GM12892 (cell line): ENCODE data around the gene SOX1.

Experiments used
- DNase-seq: peaks from one replicate; pipeline ENCODE4 v3.0.0; 2011; ENCODE audit not compliant: insufficient read length
- FAIRE-seq: peaks from 2 replicates; lab custom pipeline; 2011; peaks lifted over from hg19 to GRCh38; lab: Jason Lieb, UNC
- POLR2A ChIP-seq: IDR thresholded peaks from 2 replicates; pipeline ENCODE4 v1.6.1; 2011; ENCODE audit warnings: low read depth, low read length, control low read depth
- POLR2AphosphoS5 ChIP-seq: IDR thresholded peaks from 2 replicates; pipeline ENCODE4 v1.6.1; 2011; ENCODE audit warnings: low read depth, low read length, control low read depth
- TAF1 ChIP-seq: IDR thresholded peaks from 2 replicates; pipeline ENCODE4 v1.6.1; 2011; ENCODE audit warnings: low read depth, mild to moderate bottlenecking, control low read depth, low read length, borderline replicate concordance

Gene SOX1

DNA sequence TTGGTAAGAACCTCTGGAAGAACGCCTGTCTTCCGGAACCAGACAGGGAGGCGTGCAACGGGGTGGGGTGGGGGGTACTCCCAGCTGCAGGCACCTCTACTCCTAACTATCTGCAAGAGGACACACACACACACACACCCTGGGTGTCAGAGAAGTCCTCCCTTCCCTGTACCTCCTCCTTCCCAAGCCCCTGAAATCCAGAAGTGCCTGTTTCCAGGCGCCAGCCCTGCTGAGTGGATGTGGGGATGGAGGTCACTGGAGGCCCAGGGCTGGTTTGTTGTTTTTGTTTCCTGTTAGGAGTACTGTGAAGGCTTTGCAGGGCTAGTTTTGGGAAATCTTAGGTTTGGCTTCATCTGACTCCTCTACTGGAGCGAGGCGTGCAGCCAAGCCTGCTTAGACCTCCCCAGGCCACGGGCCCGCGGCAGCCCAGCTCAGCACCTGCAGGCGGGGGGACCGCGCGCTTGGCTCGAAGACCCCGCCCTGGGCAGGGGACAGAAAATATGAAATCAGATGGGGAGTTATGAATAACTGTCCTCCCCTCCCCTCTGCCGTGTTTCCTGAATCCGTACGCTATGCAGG lies 36.4 kb downstream of the SOX1 start:
- DNase-seq (no peak), FAIRE-seq (no peak)
- TF ChIP-seq POLR2AphosphoS5 (no peak), TAF1 (no peak), POLR2A (no peak)

DNA sequence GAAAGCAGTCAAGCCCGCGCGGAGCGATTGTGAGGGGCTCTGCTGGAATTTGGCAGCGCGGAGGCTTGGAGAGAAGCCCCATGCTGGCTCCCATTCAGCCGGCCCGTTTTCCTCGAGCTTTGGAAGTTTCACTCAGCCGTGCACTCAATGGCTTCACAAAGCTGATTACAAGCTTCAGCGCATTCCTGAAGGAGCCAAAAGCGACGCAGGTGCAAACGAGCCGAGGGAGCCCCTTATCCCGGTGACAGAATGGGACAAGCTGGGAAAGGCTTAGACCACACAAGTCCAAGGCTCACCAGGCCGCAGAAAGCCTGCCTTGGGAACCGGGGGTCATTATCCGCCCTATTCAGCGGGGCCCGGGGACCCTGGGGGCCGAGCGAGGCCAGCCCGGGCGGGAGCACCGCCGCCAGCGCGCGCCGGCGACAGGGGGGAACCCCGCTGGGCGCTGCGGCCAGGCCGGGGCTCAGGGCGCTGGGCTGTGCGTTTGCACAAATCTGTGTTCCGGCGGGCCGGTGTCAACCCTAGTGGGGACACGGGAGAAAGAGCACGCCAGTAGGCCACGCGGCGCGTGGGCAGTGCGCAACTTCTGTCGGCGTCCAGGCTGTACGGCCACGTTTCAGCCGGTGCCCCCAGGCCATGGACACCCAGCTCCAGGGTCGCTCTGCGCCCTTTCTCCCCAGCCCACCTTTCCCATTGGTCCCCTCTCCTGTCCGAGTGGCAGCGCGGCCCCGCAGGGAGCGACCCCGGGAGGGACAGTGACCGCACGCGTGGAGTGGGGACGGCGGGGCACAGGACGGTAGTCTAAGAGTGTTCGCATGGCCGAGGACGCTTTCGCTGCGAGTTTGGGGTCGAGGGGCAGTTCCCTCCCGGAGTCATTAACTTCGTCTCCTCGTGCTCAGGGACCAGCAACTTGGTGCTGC lies 37.3 kb downstream of the SOX1 start:
- DNase-seq (no peak), FAIRE-seq (no peak)

DNA sequence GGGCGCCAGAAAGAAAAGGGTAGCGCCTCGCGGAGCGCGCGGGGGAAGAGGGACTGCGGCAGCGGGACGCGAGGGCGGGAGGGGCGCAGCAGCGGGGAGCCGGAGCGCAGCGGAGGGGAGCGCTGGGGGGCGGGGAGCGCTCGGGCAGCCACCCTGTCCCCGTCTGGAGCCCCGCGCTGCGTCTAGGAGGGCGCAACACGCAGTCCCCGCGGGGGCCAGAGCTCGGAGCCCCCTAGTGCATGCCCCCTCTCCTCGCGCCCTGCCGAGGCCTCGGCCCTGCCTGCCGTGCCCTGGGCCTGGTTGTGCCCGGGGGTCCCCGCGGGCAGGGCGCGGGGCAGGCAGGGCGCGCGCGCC lies 37.9 kb downstream of the SOX1 start:
- TF ChIP-seq POLR2AphosphoS5 (no peak), POLR2A (no peak), TAF1 (no peak)
- no peak for FAIRE-seq
- no peak for DNase-seq

More for the DNA sequence above, 37.3 kb downstream of the SOX1 start:
- no peak for TF ChIP-seq TAF1
- TF ChIP-seq POLR2A: no peak

DNA sequence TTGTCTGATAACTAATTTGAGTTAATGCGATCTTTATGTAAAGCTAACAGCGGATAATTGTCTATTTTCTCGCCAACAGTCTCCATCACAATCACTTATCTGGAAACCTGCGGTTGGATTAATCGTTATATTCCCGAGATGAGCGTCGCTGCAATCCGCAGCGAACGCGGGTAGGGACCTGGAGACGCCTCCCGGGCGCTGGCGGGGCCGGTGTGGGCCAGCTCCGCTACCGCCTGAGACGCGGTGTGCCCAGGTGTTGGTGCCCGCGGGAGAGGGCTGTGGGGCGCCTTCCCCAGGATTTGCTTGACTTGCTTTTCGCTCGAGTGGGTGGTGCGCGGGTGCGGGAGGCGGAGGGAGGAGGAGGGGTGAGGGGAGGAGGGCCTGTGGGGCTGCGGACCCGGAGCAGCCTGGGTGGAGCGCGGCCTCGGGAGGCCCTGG lies 38.3 kb downstream of the SOX1 start:
- TF ChIP-seq TAF1 (no peak), POLR2AphosphoS5 (no peak), POLR2A (no peak)
- FAIRE-seq: no peak
- DNase-seq: no peak

DNA sequence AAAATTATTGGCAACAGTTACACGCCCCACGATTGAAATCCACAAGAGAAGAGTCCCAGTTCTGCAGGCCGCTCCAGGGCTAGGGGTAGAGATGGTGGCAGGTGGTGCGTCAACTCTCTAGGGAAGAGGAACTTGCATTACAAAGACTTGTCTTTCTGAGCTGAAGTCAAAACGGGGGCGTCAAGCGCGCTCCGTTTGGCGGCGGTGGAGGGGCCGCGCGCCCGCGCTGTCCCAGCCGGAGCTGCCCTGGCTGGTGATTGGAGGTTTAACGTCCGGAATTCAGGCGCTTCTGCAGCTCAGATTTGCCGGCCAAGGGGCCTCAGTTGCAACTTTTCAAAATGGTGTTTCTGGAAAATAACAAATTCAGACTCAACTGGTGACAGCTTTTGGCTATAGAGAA lies 38.9 kb downstream of the SOX1 start:
- no peak for DNase-seq
- TF ChIP-seq TAF1 (no peak), POLR2A (no peak), POLR2AphosphoS5 (no peak)
- FAIRE-seq: no peak

DNA sequence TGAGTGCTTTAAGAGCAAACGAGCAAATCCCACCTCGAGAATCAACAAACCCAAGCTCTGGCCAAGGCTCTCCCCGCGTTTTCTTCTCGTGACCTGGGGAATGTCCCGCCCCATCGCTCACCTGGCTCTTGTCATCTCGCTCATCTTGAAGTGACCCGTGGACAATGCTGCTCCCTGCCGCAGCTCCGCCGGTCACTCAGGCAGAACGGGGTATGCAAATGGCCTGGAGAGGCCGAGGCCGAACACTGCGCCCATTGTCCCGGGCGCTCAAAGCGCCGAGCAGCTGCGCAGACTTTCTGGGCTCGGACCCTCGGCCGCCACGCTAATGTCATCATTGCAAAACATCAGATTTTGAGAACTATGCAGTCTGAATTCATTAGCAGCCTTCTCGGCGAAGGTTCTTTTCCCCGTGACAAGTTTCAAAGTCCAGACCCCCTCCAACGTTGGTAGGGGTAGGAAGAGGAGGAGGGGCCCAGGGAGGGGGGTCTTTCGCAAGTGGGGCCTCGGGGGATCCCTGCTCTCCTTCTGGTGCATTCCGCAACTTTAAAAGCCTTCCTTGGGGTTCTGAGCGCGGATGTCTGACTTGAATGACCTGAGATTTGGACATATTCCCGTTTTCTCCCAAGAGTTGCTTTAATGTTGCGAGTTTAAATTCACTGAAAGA lies 39.7 kb downstream of the SOX1 start:
- TF ChIP-seq TAF1 (no peak), POLR2A (no peak)
- FAIRE-seq (no peak), DNase-seq (no peak)

DNA sequence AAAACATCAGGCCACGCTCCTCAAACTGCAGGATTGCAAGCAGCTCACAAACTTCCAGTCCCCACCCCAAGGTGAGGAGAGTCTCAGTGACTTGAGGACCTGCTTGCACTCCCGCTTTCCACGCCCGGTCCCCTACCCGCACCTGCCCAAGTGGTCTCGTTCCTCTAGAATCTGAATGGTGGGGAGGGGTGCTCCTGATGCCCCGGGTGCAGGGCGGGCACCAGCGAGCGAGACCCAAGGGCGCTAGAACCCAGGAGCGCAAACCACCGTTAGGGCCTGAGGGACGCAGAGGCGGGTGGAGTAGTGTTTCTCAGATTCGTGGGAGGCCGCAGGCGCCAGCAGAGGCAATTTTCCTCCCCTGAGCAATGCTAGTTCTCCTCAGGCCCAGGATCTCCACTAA lies 40.3 kb downstream of the SOX1 start:
- DNase-seq (no peak), FAIRE-seq (no peak)
- no peak for TF ChIP-seq POLR2A
- no peak for TF ChIP-seq TAF1
- no peak for TF ChIP-seq POLR2AphosphoS5

DNA sequence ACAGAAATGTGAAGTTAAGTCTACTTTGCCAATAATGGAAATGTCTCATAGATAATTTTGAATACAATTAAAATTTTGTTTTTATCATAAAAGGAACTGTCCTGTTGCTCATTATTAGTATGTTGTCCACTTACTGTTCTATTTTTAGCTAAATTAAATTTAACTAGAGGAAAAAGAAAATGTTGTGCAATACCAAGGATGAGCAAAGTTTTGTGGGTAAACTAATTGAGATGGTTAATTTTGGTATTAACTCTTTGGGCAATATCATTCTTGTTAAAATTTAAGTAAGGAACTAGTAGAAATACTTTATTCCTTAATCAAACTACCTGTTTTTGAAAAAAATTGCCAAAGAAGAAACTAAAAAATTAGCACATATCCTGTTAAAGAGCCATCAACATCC lies 43.5 kb downstream of the SOX1 start:
- TF ChIP-seq POLR2AphosphoS5 (no peak), TAF1 (no peak), POLR2A (no peak)
- no peak for DNase-seq
- no peak for FAIRE-seq

DNA sequence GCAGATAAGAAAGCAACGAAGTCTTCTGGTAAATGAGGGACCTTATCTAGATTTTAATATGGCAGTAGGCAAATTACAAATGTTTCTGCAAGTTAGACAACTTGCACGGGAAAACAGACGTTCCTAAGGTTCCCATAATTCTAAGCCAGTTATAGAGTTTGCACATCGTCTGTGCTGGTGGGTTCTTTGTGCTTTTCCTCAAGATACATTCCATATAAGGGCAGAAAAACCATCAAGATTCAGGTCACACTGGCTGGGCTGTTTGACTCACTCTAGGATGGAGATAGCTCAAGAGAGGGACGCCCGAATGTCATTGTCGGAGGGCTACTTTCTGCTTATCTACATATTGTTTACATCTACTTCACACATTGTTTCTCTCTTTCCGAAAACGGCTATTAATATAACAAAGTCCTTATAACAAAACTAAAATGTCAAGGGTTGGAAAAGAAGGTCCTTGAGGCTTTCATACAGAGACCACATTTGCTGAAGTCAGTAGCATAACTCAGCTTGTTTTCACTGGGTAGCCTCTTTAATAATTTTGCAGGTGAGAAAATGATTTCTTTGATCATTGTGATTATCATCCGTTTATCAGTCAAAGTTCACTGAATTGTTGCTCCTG lies 44.4 kb downstream of the SOX1 start:
- TF ChIP-seq POLR2A (no peak), POLR2AphosphoS5 (no peak), TAF1 (no peak)
- DNase-seq: no peak
- no peak for FAIRE-seq

DNA sequence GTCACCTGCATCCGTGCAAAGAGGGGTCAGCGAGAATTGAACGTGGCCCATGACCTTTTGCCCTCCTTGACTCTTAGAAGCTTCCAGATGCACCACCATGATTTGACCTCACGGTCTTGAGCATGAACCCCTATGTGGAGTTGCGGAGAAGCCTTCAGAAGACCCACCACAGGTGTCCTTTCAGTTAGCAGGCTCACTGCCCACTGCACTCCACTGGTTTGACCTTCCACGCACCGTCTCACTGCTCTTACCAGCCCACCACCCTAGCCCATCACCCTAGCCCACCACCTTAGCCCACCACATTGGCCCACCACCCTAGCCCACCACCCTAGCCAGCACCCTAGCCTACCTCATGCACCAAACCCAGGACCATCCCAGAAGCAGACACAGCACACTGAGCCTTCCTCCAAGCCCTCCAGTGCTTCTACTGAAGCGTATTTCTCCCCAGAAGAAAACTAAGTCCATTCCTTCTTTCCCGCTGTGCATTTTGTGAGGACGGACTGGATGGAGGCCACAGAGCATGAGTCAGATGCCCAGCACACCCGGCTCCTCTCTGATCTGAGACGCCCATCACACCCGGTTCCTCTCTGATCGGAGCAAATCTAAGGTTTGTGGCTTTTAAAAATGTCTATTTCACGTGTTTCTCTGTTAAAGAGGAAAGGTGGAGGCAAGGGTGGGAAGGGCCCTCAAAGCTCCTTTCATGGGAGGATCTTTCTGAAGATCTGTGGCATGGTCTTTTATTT lies 45.8 kb downstream of the SOX1 start:
- DNase-seq (no peak), FAIRE-seq (no peak)
- TF ChIP-seq POLR2AphosphoS5 (no peak), POLR2A (no peak), TAF1 (no peak)

DNA sequence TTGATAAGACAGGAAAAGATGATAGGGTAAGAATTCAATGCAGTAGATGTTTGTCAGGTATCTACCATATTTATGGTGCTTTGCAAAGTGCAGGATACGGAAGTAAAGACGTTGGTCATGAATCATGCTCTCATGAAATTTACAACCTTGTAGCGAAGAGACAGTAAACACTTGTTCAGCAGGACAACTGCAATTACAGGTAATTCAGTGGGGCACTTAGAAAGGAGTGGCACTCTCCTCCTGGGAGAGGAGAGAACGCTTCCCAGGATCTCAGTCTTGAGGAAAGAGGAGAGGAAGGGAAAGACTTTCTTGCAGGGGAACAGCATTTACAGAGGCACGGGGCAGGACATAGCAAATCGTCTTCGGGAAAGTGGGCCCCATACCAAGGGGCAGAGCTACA lies 46.4 kb downstream of the SOX1 start:
- DNase-seq (no peak), FAIRE-seq (no peak)
- no peak for TF ChIP-seq POLR2AphosphoS5
- no peak for TF ChIP-seq TAF1
- TF ChIP-seq POLR2A: no peak
